Mucosa of gallbladder (tissue), 1 donor: ENCODE results near the gene MCRIP2. TPM values are rescaled to one million over a fixed set of nuclear protein-coding genes. Genes with fewer than 3 reads are reported as not detected.

Experiments
- DNase-seq: peaks from one replicate; pipeline ENCODE4 v3.0.0-alpha.2; 2020; ENCODE audit warnings: low spot score
- total RNA-seq: library from RNA; stranded (reverse); gene quantifications from one replicate; pipeline ENCODE4 v1.2.1, GENCODE V29; 2021
- donor health status: DM: no; HTN: no; CAD: no.

Gene MCRIP2
- total RNA-seq, 1 donor from 2014 or later = 67.6 TPM

GRCh38 chr16:669666-670065 lies 28.0 kb downstream of the MCRIP2 start:
- DNase-seq = no peak

- no peak for DNase-seq
Measured at GRCh38 chr16:670485-671352, 29.1 kb downstream of the MCRIP2 start.

- DNase-seq = no peak
Measured at GRCh38 chr16:671353-672131, 29.9 kb downstream of the MCRIP2 start.

DNA sequence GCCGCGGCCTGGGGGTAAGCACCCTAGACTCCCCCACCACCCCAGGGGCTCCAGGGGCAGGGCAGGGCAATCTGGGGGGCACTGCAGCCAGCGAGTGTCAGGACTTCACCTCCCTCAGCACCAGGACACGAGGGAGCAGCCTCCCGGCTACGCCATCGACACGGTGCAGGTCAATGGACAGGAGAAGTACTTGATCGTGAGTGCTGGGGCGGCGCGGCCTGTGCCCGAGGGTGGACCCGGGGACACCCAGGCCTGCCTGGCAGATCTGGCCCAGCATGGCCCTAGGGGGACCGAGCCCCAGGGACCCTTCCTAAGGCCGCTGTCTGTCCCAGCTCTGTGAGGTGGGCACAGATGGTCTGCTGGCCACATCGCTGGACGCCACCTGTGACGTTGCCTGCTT lies 30.7 kb downstream of the MCRIP2 start:
- no peak for DNase-seq

- no peak for DNase-seq
Measured at GRCh38 chr16:672851-673250, 31.2 kb downstream of the MCRIP2 start.

DNA sequence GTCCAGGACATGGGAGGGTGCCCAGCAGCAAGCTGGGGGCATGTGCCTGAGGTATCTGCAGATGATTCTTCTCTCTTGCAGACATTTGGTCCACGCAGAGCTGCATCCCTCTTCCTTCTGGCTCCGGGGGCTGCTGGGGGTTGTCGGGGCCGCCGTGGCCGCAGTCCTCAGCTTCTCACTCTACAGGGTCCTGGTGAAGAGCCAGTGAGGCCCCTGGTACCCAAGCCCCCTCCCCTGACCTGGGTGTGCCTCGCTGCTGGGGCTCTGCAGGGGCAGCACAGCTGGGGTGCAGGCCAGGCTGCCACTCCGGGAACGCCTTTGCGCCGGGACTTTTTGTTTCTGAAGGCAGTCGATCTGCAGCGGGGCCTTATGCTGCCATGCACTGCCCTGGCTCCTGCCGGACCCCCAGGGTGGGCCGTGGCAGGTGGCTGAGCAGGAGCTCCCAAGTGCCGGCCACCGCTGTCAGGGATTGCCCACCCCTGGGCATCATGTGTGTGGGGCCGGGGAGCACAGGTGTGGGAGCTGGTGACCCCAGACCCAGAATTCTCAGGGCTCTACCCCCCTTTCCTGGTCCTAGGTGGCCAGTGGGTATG lies 31.9 kb downstream of the MCRIP2 start:
- no peak for DNase-seq

GRCh38 chr16:674214-674881 lies 32.7 kb downstream of the MCRIP2 start:
- no peak for DNase-seq

- DNase-seq = no peak
Measured at GRCh38 chr16:674968-675883, 33.6 kb downstream of the MCRIP2 start, which contains the start of gene RHBDL1. TSS of gene RHBDL1 (plus strand) at chr16:675671. CDS start at chr16:675791, 120 bp downstream.

- no peak for DNase-seq
Measured at GRCh38 chr16:675884-676564, 34.4 kb downstream of the MCRIP2 start.

GRCh38 chr16:676565-676902 lies 34.9 kb downstream of the MCRIP2 start:
- no peak for DNase-seq

DNA sequence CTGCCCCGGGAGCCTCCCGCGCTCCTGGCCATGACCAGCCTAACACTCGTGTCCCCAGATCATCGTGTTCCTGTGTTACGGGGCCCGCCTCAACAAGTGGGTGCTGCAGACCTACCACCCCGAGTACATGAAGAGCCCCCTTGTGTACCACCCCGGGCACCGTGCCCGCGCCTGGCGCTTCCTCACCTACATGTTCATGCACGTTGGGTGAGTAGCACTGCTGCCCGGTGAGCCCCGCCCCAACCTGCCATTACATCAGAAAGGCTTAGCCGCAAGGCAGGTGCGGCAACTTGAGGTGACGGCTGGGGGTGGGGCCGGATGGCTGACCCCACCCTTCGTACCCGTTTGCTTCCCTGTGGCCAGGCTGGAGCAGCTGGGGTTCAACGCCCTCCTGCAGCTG lies 35.3 kb downstream of the MCRIP2 start:
- peak; percentile 56 for DNase-seq

- no peak for DNase-seq
Measured at GRCh38 chr16:677316-678190, 35.9 kb downstream of the MCRIP2 start.

DNA sequence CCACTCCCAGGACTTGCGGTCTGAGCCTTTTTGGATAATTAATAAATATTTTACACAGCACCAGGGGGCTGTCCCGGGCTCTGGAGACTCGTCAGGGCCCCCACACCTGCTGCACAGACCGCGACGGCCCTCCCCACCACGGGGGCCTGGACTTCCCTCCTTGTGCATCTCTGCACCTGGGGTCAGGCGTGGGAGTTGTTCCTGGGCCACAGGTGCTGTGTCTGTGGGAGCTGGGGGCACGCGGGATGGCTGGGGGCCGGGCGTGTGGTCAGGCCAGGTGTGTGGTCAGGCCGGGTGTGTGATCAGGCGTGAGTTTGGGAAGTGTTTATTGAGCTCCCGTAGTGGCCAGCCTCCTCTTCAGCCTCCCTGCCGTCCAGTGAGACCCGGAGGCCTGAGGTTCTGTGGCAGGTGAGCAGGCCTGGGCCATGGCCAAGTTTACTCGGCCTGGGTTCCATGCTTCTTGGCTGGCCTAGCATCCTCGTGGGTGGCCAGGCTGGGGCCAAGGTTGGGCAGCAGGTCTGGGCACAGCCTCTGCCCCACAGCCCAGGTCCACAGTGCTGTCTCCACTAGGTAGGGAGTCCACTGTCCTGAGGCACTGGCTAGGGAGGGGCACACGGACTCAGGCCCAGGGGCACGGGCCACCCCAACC lies 36.7 kb downstream of the MCRIP2 start:
- no peak for DNase-seq

DNA sequence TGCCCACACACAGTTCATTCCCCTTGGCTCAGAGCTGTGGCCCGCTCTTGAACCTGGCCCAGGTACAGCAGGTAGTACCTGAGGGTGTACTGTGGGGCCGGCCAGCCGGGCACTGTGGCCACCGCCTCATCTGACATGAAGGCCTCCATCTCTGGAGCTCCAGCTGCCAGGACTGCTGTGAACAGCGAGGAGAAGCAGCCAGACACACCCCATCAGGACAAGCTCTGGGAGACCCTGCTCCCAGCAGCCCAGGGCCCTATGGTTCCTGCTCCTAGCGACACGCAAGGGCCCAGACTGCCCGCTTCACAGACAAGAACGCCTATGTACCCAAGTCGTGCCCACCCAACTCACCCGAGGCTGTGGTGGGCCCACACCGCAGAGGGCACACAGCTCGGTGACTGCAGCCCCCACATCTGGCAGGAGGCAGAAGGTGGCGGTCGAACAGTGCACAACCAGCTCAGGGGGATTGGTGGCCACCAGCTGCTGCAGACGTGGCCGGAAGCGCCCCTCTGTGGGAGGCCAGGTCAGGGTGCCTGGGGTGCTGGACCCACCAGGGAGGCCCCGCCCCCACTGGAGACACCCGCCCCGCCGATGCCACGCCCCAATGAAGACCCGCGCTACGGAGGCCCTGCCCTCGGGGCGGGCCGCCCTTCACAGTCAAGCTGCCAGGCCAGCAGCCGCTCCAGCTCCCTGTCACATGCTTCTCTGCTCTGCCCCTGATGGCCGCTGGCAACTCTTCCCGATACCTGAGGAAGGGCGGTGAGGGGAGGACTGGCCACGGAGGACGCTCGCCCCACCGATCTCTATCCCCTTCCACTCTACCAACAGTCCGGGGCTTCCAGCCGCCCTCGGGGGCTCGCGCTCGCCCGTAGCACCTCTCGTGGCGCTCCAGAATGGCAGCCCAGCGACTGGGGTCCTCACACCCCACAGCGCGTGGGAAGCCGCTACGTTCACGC lies 37.5 kb downstream of the MCRIP2 start:
- DNase-seq = peak; percentile 64

DNA sequence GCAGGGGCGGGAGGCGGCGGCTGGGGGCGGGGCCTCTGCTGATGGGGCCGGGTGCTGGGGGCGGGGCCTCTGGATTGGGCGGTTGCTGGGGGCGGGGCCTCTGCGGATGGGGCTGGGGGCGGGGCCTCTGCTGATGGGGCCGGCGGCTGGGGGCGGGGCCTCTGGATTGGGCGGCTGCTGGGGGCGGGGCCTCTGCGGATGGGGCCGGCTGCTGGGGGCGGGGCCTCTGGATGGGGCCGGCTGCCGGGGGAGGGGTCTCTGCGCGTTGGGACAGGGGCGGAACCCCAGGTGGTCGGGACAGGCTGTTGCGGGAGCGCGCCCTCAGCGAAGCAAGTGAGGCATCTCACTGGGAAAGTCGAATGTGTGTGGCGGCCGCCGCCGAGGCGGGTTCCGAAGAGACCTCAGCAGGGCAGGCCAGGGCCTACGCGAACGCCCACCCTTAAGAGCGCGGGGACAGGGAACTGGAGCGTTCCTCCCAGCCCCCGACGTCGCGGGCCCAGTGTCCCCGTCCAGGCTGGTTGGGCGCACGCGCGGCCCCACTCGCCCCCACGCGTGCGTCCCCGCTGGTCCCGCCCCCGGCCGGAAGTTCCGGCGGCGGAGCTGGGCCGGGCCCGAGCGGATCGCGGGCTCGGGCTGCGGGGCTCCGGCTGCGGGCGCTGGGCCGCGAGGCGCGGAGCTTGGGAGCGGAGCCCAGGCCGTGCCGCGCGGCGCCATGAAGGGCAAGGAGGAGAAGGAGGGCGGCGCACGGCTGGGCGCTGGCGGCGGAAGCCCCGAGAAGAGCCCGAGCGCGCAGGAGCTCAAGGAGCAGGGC lies 38.4 kb downstream of the MCRIP2 start, which contains the start of gene STUB1:
Gene STUB1, plus strand, starts transcription at position 597 of the 811 bp plus-strand sequence. Its CDS starts 116 bp downstream, at position 713.
- DNase-seq = peak; percentile 81

DNA sequence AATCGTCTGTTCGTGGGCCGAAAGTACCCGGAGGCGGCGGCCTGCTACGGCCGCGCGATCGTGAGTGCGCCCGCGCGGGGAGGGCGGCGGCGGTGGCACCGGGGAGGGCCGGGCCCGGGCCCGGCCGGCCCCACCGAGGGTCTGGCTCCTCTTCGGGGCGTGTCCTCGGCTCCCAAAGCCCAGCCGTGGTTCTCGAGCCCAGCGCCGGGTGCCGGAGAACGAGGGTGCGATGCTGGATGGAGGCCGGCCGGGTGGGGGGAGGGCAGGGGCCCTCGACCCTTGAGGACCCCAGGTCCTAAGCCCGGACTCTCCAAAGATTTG lies 39.0 kb downstream of the MCRIP2 start:
- no peak for DNase-seq
